ENCODE results near the gene NPAS3.

Gene NPAS3

DNA sequence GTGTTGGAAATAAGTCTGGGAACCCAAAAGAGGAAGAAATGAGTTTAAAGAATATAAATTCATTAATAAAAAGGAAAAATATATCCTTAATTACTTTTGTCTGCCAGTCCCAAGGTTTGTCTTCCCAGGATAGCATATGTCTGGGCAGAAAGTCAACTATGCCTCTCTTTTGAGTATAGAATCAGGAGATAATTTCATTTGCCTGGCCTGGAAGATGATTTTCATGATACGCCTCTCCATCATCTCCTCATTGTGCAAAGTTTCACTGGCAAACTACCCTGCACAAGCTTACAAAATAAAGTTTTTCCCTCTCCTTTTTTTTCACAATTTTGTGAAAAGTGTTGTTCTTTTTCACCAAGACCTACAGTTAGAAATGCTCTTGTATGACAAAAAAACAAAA lies 671.4 kb downstream of the NPAS3 start:
- DNase-seq: no peak

DNA sequence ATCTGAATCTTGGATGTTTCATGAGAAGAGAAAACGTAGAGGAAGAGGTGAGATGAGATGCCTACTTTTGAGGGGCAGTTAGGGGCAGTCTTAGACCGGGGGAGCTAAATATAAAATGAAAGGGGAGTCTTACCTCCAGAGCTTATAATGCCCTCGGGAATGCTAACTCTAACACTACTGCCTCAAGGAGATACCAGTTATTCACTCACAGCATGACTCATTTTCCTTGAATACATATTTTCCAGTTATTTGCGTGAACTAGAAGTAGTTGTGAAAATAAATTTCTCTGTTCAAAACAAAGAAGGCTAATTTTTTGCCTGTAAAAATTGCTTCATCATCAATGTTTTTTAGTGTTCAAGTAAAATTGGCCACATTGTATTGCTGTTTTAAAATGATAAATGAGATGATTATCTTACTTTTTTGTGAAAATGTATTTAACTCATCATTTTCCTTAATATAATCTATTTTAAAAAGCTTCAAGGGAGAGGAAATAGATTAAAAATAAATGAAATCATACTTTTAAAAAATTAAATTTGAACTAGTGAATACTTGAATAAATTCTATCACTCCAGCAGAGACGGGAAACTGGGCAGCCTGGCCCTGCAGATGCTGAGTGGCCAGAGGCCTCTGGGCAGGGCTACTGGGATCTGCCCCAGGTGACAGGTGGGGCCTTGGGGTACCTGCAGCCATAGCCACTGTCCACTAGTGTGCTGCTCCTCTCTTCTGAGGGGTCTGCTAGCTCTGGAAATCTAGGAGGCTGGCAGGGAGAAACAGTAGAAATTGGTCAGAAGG lies 672.9 kb downstream of the NPAS3 start:
- no peak for DNase-seq

DNA sequence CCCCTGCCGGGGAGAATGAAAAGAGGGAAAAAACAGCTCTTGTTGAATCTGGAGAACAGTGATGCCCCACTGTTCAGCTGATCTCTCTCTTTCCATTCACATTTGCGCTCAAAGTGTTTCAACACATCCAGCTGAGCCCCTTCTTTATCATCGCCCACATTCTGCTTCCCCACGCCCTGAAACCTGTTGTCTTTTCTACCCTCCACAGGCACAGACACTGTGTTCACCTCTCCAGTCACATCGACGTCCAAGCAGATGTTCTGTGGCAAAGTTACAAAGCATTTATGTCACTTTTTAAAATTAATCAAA lies 673.5 kb downstream of the NPAS3 start:
- DNase-seq: no peak

DNA sequence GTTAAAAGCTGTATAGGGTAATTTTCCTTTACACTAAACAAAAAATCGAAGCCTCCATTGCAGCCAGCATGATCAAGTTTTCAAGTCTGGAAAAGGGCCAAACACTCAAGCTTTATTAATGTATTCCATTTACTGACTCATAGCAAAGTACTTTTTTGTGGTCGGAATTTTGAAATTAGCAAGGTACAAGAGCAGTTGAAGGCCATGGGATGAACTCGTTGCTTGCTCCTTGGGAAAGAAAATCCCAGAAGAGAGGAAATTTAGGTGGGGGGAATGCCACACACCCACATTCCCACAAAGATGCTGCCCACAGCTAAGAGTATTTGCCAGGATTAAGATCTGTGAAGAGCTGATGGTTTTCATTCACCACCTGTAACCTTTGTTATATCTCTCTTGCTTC lies 678.5 kb downstream of the NPAS3 start:
- no peak for DNase-seq

DNA sequence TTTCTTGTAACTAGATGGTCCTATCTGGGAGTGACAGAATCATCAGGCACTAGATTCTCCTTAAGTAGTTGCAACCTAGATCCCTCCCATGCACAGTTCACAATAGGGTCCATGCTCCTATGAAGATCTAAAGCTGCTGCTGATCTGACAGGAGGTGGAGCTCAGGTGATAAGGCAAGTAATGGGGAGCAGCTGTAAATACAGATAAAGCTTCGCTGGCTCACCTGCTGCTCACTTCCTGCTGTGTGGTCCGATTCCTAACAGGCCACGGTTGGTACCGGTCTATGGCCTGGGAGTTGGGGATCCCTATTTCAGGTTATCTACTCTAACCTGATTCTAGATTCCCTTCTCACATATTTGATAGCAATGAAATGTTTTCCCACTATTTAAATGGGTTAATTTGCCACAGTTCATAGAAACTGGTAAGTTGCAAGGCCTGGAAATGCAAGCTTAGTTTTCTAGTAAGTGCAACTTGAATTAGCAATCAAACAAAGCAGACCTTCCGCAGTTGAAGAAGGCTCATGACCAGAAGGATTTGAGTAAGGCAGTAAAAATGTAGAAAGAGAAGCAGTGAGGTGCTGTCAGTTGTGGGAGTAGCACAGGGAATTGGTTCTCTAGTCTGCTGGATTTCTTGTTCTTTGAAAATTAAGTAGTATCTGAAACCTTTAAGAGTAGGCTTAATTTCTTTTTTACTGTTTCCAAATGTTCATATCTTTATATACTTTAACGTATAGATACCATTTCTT lies 679.9 kb downstream of the NPAS3 start:
- DNase-seq: no peak

DNA sequence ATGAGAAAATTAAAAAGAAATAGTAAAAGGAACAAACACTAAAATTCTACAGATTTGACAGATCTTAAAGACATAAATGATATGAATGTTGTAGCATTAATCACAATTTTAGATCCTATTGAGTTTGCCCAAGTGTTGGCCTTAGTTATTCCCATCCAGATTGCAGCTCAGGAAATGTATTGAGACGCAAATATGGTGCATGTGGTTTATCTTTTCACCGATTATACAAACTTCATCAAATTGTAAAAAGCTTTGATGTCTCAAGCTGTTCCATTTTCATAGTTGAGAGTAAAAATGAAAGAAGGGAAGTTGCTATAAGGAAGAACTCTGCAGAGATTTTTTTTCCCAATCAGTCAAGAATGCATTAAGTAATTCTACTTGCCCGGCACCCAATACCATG lies 683.8 kb downstream of the NPAS3 start:
- DNase-seq: no peak

DNA sequence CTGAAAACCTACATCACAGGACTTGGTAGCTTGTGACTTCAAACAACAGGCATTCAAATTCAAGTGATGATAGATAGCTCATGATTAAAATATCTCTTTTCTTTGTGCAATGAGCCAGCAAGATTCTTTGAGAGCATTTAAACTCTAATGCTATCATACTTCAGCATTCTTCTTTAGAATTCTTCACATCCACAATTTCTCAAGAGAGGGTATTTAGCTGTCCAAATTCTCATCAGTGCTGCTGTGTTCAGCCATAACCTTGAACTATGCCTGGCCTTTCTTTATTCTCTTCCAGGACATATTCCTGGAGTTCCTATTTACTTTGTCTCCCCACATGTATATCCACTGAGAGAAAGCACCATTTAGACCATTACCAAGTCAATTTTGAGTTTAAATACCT lies 691.1 kb downstream of the NPAS3 start:
- no peak for DNase-seq

DNA sequence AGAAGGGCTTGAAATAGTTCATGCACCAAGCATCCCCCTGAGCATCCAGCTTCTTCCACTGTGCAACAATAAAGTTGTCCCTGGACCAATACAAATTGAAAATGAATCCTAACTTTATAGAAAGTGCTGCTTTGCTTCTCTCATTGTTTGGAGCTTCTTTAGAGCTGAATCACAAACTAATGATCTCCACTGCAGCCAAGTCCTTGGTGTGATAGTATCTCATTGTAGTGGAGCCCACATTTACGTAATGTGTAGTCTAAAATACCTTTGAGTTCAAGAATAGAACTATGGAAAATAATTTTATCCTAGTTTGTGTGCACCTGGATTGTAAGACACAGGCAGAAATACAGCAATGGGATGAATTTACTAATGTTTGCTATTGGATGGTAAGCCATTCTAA lies 692.3 kb downstream of the NPAS3 start:
- DNase-seq: no peak

DNA sequence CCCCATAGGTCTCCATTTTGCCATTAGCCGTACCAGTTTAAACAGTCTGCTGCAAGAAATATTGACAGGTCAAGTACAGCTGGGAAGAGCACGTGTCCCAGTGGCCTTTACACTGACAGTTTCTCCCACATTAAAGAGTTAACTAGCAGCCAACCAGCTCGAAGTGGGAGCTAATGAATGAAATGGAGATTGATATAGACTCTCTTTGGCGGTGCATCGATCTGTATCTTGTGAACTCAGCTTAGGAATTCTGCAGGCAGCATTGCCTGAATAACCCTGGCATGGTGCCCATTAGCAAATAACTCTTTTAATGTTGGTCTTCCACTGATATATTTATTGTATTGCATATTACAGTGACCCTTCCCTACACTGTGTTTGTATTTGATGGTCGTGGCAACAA lies 692.8 kb downstream of the NPAS3 start:
- no peak for DNase-seq

DNA sequence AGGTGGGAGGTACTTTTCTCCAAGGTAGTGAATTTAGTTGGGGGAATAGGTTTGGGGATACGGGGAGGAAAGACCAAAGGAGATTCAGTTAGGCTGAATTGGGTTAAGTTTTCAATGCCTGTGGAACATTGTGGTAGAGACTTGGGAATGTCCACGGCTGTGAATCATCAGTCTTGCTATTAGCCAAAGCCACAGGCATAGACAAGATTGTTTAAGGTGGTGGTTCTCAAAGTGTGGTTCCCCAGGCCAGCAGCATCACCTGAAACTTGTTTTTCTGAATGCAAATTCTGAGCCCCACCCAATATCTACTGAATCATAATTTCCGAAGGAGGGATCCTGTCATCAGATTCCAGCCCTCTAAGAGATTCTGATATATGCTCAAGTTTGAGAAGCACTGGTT lies 696.0 kb downstream of the NPAS3 start:
- no peak for DNase-seq

DNA sequence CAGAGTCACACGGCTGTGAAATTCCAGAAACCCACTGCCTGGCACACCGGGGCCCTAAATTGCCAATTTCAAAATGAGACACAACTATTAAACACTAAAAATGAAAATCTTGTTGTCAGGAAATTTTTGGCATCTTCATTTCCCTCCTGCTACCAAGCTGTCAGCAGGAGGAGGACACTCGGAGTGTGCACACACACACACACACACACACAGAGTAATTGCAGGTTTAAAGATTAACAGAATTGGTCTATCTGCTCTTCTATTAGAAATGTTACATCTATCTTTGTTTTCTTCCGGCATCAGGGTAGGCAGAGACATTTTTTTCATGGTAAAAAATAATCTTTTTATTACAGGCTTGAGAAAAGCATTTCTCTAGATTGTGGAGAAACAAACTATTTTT lies 698.0 kb downstream of the NPAS3 start:
- no peak for DNase-seq

DNA sequence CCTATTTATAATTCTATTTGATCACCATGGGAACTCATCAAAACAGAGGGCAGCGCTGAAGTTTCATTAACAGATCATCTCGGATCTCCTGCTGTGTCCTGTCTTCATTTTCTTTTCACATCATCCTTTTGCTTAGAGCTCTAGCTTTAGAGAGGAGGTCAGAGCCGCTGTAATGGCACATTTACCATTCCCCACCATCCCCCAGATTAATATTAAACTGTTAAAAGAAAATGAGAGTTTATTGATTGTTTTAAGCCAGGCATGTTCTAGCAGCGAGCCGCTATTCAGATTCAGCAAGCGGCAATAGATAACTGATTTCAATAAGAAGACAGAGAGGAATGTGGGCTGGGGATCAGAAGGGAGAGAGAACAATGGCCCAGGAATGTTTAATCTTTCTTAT lies 703.4 kb downstream of the NPAS3 start:
- DNase-seq: no peak

DNA sequence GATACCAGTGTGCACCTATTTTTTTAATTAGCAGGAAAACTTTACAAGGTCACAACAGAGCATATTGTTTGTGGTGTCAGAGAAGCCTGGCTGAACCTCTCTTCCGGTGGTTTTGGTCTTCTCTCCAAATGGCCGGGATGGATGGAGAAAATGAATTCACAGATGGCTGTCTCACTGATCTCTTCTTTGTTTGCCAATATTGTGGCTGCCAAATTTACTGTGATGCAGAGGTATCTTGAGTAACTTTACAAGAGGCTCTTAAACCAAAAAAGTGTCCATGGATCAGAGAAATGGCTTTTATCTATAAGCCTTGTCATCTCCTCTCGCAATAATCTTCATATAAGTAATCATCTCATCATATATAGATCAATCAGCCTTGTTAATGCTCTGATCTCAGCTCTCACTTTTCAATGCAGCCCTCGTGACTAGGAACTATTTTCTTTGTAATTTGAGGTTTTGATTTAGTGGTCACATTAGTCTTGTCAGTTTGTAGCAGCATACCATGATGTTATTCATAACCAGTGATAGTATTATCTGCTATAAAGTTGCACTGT lies 704.1 kb downstream of the NPAS3 start:
- DNase-seq: no peak

DNA sequence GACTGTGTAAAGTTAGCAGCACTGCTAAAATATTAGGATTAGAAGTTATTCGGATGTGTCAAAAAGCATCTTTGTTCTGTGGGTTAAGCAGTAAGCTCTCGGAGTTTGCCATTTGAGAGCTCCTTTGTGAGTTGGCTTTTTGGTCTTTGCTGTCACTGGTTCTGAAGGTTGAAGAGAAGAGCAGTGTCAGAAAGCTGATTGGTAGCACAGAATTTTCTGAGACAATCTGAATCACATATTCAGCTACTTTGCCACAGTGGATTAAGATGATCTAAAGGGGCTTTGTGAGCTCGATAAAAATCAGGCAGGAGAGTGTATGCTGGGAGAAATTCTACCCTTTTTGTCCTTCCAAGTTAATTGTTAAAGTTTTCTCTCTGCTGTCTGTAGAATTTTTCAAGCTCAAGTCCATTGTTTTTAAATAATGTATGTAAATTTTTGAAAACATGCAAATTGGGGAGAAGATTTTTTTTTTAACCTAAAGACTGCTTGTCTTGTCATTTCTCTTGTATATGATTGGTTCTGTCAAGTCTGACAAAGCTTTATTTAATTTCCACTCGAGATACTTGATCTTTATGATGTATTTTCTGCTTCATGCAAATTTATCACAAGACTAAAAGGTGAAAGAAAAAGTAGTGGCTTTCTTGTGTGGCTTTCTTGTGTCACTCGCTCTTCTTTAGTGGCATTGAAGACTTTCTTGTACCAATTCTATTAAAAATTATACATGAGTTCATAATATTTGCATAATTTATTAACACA lies 704.9 kb downstream of the NPAS3 start:
- no peak for DNase-seq

DNA sequence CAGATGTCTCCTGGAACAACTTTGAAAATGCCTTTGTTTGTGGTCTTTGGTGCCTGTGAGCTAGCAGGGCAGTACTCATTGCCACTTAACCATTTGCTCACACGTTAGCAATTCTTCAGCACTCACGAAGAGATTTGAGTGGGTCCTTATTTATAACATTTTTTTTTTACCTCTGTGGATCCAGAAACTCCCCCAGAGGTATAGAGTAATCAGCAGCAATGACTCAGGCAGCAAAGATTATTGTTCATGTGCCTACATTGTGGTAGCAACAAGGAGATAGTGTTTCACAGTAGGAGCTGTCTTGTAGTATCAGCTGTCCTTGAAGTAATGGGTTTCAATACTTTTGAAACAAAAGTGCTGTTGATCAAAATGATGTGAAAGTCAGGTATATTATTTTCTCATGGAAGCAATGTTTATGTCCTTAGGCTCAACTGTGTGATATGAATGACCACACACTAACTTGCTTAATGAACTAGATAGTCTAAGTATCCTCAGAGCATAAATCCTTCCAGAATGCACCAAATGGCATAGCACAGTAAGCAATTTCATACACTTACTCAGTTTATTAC lies 708.1 kb downstream of the NPAS3 start:
- no peak for DNase-seq

DNA sequence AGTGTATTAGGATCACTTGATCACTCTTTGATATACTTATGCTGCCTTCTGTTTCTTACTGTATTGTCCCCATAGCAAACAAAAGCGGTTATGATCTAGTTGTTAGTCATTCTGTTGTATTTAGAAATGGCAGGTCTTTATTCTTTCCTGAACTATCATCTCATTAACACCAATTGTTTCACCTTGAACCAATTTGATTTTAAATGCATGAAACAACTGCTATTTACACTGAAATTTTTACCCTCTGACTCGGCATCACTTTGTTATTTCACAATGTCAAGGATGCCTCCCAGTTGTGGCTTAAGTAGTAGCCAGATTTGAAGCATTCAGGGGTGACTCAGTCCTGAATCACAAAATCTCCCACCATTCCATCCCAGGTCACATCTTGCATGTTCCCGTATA lies 708.7 kb downstream of the NPAS3 start:
- DNase-seq: no peak

DNA sequence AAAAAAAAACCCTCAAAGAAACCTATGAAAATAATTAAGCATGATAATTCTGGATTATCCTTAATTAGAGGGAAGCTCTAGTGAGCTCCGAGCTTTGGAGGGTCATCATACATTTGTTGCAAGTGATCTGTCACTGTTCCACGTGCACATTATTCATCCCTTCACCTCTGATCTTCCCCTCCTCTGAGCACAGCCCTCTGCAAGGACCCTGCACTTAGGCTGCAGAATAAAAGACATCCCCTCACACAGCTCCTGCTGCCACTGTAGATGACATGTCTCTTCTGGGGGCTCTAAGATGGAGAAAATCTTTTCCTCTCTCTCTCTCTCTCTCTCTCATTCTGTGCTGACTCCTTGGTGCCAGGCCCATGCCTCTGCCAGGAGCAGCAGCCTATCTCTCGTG lies 711.8 kb downstream of the NPAS3 start:
- no peak for DNase-seq

DNA sequence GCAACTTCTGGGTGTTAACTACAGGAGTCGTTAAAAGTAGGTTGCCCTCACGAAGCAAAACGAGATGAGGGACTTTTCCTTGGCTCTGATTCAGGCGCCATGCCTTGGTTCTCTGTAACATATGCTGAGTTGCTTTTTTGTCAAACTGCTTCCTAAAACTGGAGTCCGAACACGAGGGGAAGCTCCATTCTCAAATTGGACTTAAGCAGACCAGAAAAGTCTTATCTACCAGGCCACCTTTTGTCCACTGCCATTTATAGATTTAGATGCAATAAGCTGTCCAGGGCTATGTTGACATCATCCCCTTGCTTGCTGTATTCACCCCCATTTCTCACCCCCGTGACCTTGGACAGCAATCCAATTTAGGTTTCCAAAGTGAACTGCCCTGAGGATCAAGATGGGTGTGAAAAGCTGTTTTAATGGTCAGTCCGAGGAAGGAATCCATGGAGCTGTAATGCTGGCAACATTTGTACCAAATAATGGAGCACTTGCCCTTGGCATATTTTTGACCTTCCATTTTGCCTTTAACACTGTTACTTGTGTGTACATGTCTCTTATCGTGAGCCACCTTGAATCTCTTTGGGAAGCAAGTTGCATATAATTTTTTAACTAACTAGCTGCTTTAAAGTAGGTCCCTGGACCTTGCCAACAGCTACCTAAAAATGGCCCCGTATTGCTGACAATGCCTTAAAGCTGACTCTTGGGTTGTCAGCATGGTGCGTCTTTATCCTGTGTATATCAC lies 714.1 kb downstream of the NPAS3 start:
- DNase-seq: no peak

DNA sequence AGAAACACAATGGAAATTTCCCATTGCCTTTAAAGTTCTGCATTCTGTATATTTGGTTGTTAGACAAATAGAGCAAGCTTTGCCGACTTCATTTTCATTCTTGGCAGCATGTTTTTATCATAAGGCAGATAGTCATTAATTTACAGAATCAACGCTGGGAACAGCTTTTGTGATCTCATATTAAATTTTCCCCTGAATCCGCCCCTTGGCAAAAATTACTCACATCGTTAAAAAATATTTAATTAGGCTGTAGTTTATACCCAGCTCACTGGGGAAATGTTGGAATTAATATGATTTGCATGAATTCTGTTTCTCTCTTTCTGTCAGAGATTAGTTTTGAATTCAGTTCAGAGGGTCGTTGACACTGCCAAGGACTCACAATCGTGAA lies 714.6 kb downstream of the NPAS3 start:
- no peak for DNase-seq

DNA sequence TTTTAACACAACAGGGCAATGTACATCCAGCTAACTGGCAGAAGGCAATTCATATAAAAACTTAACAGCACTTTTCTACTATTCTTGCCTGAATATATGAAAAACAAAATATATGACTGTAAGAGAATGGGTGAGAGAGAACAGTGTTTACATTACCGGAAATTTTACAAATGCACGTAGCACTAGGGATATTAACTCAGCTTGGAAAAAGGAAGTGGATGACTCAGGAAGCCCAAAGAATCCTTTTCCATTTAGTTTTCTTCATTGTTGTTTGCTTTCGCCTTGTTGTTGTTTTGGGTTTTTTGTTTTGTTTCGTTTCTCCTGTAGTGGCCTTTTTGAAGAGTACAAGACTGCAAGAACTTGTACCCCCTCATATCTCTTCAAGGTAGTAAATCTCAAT lies 716.7 kb downstream of the NPAS3 start:
- no peak for DNase-seq

DNA sequence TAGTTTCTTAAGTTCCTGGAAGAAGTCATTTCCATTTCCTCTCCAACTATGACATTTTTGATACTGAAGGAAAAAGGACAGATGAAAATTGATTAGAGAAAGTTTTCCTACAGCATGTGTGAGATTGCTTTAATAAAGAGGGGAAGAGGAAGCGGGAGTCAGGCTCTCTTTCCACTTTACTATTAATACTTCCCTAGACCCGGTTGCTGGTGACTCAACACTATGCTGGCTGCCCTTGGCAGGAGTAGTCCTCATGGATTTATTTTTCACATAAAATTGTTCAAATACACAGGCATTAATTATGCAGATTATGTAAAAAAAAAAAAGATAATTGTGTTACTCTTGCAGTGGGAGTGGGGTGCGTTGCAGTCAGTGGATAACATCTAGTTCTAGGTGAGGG lies 718.8 kb downstream of the NPAS3 start:
- DNase-seq: no peak

DNA sequence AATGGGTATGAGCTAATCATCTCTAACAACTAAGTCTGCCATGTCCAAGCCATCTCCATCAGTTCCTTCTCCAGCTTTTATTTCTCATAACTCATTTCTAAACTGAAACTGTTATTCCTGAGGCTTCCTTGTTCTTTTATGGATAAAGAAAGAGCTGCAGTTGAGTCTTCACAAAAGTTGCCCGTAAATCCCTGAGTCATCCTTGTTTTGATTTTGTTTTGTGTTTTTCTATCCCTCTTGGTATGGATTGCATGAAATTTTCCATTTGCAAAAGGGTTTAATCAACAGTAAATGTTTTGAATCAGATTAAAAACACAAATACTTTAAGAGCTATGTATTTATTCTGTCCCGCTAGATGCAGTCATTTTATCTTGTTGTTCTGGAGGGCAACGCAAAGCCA lies 721.6 kb downstream of the NPAS3 start:
- no peak for DNase-seq

DNA sequence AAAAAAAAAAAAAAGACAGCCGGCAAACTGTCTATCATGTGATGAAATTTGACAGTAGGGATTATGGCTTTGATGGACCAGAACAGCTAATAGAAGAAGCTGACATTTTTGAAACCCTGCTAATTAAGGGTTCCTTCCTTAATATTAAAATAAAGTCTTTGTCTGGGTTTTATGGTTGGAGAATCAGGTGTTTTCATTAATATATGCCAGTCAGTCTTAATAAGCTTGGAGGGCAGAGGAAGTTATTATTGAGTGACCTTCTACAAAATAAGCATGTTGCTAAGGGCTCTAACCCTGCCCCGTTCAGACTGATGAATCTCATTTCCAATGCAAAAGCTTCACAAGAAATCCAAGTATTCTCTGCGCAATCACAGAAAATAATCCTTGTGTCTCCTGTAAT lies 722.4 kb downstream of the NPAS3 start:
- DNase-seq: no peak

All from suppressor macrophage treated with lipopolysaccharide for 4 hours (primary cell).